Activated gamma-delta T cell treated with Interleukin-2 at 50 U/mL for 16 hours (primary cell): ENCODE data around the gene MMEL1.
"Not testable (repeated sequence)": the region's sequence is repeated elsewhere in the genome, so short reads cannot be mapped to it uniquely, and the experiment has no call there.

ENCODE experiments used
- DNase-seq: peaks from one replicate; pipeline ENCODE4 v3.0.0-alpha.2; 2020

The MMEL1 gene

GRCh38 chr1:2625748-2626147 is 7.1 kb downstream of the MMEL1 start:
- not testable (repeated sequence) for DNase-seq

- no peak for DNase-seq
Measured at GRCh38 chr1:2625311-2625710, 7.5 kb downstream of the MMEL1 start.

- no peak for DNase-seq
Measured at GRCh38 chr1:2624735-2625300, 8.0 kb downstream of the MMEL1 start.

- DNase-seq, result no peak
Measured at GRCh38 chr1:2623571-2624337, 9.1 kb downstream of the MMEL1 start.

GRCh38 chr1:2617971-2618470 is 14.8 kb downstream of the MMEL1 start:
- no peak for DNase-seq

- DNase-seq, result no peak
Measured at GRCh38 chr1:2614145-2614544, 18.7 kb downstream of the MMEL1 start.

GRCh38 chr1:2612591-2613365 is 20.0 kb downstream of the MMEL1 start:
- DNase-seq, result no peak

GRCh38 chr1:2611621-2612437 is 21.0 kb downstream of the MMEL1 start:
- DNase-seq, result no peak

GRCh38 chr1:2611031-2611501 is 21.8 kb downstream of the MMEL1 start:
- no peak for DNase-seq

- DNase-seq, result no peak
Measured at GRCh38 chr1:2610036-2610959, 22.5 kb downstream of the MMEL1 start.

GRCh38 chr1:2609319-2610035 is 23.3 kb downstream of the MMEL1 start:
- no peak for DNase-seq

GRCh38 chr1:2607641-2608091 is 25.1 kb downstream of the MMEL1 start:
- DNase-seq, result no peak

GRCh38 chr1:2606881-2607621 is 25.8 kb downstream of the MMEL1 start:
- DNase-seq, result no peak

GRCh38 chr1:2606396-2606880 is 26.4 kb downstream of the MMEL1 start:
- DNase-seq, result no peak

GRCh38 chr1:2605509-2606395 is 27.1 kb downstream of the MMEL1 start:
- no peak for DNase-seq

GRCh38 chr1:2604844-2605508 is 27.8 kb downstream of the MMEL1 start:
- DNase-seq, result no peak

- DNase-seq, result no peak
Measured at GRCh38 chr1:2604156-2604843, 28.5 kb downstream of the MMEL1 start.
